GM18909 (cell line): ENCODE results near the gene MPP2.
"Not testable (repeated sequence)": the region's sequence is repeated elsewhere in the genome, so short reads cannot be mapped to it uniquely, and the experiment has no call there.

ENCODE experiments used
- ATAC-seq: cut with Tn5 transposase; IDR thresholded peaks from one replicate; pipeline ENCODE4 v1.9.1; 2021; ENCODE audit warnings: mild to moderate bottlenecking; ENCODE audit not compliant: unreplicated experiment, poor library complexity

Gene MPP2

GRCh38 chr17:43905985-43906852 is 1.1 kb downstream of the MPP2 start:
- ATAC-seq, result no peak

GRCh38 chr17:43905400-43905984 is 1.8 kb downstream of the MPP2 start:
- no peak for ATAC-seq

- ATAC-seq, result no peak
Observed at GRCh38 chr17:43901861-43902589, 5.3 kb downstream of the MPP2 start.

GRCh38 chr17:43900858-43901754 is 6.2 kb downstream of the MPP2 start:
- ATAC-seq, result no peak

GRCh38 chr17:43900183-43900857 is 7.0 kb downstream of the MPP2 start:
- peak; percentile 58 for ATAC-seq

- ATAC-seq, result no peak
Observed at GRCh38 chr17:43898446-43898845, 8.9 kb downstream of the MPP2 start.

- ATAC-seq, result no peak
Observed at GRCh38 chr17:43897831-43898230, 9.5 kb downstream of the MPP2 start.

GRCh38 chr17:43894494-43894893 is 12.8 kb downstream of the MPP2 start:
- not testable (repeated sequence) for ATAC-seq

GRCh38 chr17:43892647-43892952 is 14.7 kb downstream of the MPP2 start:
- no peak for ATAC-seq

- ATAC-seq, result no peak
Observed at GRCh38 chr17:43891851-43892646, 15.3 kb downstream of the MPP2 start.

- ATAC-seq, result no peak
Observed at GRCh38 chr17:43890240-43890639, 17.1 kb downstream of the MPP2 start.

- ATAC-seq, result no peak
Observed at GRCh38 chr17:43888548-43888947, 18.8 kb downstream of the MPP2 start.

GRCh38 chr17:43882761-43883415 is 24.4 kb downstream of the MPP2 start:
- ATAC-seq, result no peak

- no peak for ATAC-seq
Observed at GRCh38 chr17:43881758-43882505, 25.4 kb downstream of the MPP2 start.

- ATAC-seq, result no peak
Observed at GRCh38 chr17:43881181-43881580, 26.2 kb downstream of the MPP2 start.

GRCh38 chr17:43880420-43880991 is 26.8 kb downstream of the MPP2 start:
- ATAC-seq, result no peak

- ATAC-seq, result no peak
Observed at GRCh38 chr17:43879723-43880419, 27.5 kb downstream of the MPP2 start.
